WTC11 (cell line): ENCODE data around the gene ENAH.

Experiments
- CBFB ChIP-seq: sonication (generic); formaldehyde crosslinking; IDR thresholded peaks from 2 replicates; pipeline ENCODE4 v1.8.1; 2022; ENCODE audit warnings: mild to moderate bottlenecking, low read depth, missing genetic modification reagents
- CREB1 ChIP-seq: sonication (generic); formaldehyde crosslinking; IDR thresholded peaks from 2 replicates; pipeline ENCODE4 v1.8.0; 2023; ENCODE audit warnings: mild to moderate bottlenecking, missing genetic modification reagents
- ELF4 ChIP-seq: sonication (generic); formaldehyde crosslinking; IDR thresholded peaks from 2 replicates; pipeline ENCODE4 v1.8.1; 2022; ENCODE audit warnings: low read depth, mild to moderate bottlenecking, moderate library complexity, missing genetic modification reagents
- MYBL2 ChIP-seq: sonication (generic); formaldehyde crosslinking; IDR thresholded peaks from 2 replicates; pipeline ENCODE4 v1.8.1; 2023; ENCODE audit warnings: mild to moderate bottlenecking, moderate library complexity, missing genetic modification reagents
- RELA ChIP-seq: sonication (generic); formaldehyde crosslinking; IDR thresholded peaks from 2 replicates; pipeline ENCODE4 v1.8.1; 2022; ENCODE audit warnings: missing genetic modification reagents, mild to moderate bottlenecking, borderline replicate concordance
- TCF7 ChIP-seq: sonication (generic); formaldehyde crosslinking; IDR thresholded peaks from 2 replicates; pipeline ENCODE4 v1.8.0; 2022; ENCODE audit warnings: mild to moderate bottlenecking, low read depth, missing genetic modification reagents, moderate library complexity
- TP53 ChIP-seq: sonication (generic); formaldehyde crosslinking; IDR thresholded peaks from 2 replicates; pipeline ENCODE4 v1.8.1; 2023; ENCODE audit warnings: mild to moderate bottlenecking, missing genetic modification reagents
- TF ChIP-seq, protein P1 (sequence below): fragments of 200-600 bp; IDR thresholded peaks from 2 replicates; pipeline ENCODE4 v1.8.0; 2022; ENCODE audit warnings: antibody characterized with exemption
- TF ChIP-seq, protein P2 (sequence below): sonication (generic); formaldehyde crosslinking; IDR thresholded peaks from 2 replicates; pipeline ENCODE4 v1.8.1; 2023; ENCODE audit warnings: mild to moderate bottlenecking, missing genetic modification reagents

DNA sequence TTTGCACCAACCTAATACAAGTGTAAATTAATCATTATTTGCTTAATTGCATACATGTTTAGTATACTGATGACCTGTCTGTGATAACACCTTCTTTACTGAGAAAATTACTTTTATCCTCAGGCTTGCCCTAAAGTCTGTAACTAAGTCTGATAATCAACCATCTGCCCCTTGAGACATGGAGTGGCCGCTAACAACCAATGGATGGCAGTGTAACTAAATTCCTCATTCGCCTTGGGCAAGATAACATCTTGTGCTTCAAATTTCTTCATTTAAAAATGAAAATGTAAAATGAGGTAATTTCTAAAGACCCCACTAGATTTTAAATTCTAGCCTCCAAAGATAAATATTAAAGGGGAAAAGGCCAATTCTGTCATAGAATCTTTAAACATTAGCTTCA is 85.1 kb downstream of the ENAH start:
- no peak for TF ChIP-seq MYBL2 (CRISPR knock-in tag)
- TF ChIP-seq CREB1: no peak
- TF ChIP-seq, protein P1, sequence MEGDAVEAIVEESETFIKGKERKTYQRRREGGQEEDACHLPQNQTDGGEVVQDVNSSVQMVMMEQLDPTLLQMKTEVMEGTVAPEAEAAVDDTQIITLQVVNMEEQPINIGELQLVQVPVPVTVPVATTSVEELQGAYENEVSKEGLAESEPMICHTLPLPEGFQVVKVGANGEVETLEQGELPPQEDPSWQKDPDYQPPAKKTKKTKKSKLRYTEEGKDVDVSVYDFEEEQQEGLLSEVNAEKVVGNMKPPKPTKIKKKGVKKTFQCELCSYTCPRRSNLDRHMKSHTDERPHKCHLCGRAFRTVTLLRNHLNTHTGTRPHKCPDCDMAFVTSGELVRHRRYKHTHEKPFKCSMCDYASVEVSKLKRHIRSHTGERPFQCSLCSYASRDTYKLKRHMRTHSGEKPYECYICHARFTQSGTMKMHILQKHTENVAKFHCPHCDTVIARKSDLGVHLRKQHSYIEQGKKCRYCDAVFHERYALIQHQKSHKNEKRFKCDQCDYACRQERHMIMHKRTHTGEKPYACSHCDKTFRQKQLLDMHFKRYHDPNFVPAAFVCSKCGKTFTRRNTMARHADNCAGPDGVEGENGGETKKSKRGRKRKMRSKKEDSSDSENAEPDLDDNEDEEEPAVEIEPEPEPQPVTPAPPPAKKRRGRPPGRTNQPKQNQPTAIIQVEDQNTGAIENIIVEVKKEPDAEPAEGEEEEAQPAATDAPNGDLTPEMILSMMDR: no peak
- no peak for TF ChIP-seq TP53 (CRISPR knock-in tag)
- no peak for TF ChIP-seq RELA (CRISPR knock-in tag)
- TF ChIP-seq CBFB (CRISPR knock-in tag): no peak
- TF ChIP-seq, protein P2, sequence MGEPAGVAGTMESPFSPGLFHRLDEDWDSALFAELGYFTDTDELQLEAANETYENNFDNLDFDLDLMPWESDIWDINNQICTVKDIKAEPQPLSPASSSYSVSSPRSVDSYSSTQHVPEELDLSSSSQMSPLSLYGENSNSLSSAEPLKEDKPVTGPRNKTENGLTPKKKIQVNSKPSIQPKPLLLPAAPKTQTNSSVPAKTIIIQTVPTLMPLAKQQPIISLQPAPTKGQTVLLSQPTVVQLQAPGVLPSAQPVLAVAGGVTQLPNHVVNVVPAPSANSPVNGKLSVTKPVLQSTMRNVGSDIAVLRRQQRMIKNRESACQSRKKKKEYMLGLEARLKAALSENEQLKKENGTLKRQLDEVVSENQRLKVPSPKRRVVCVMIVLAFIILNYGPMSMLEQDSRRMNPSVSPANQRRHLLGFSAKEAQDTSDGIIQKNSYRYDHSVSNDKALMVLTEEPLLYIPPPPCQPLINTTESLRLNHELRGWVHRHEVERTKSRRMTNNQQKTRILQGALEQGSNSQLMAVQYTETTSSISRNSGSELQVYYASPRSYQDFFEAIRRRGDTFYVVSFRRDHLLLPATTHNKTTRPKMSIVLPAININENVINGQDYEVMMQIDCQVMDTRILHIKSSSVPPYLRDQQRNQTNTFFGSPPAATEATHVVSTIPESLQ: no peak
- no peak for TF ChIP-seq TCF7 (CRISPR knock-in tag)
- no peak for TF ChIP-seq ELF4
